ENCODE measurements around the gene NDUFS6. TPM values are rescaled to one million over a fixed set of nuclear protein-coding genes. Genes with fewer than 3 reads are reported as not detected.
A peak's percentile ranks its signal among the peaks of the same experiment; 100 is the strongest.

Gene NDUFS6
- total and polyA plus RNA-seq, 7 donors: 48.3 to 177 (median 61.5) TPM

- 91 to 100% (median 96%) methylated on average over 1 of the region's 1 CpG for WGBS, 3 donors
- no peaks in the 10 kb centered on the region for H3K36me3 ChIP-seq (ENCODE audit: insufficient read depth in 1 of 2, low read depth in 1 of 2)
- no peaks in the 10 kb centered on the region for H3K9me3 ChIP-seq
- intact Hi-C loops (cut with DNase I): no loop called here
- H3K27me3 ChIP-seq (ENCODE audit: insufficient read depth in 3 of 3, low read length in 2 of 3): peaks cover 0 to 32% (median 15%) of the 10 kb centered on the region in 3 donors
- H3K4me3 ChIP-seq: no peak overlapping the region
- DNase-seq (no peak), ATAC-seq (no peak)
- no peak overlapping the region for H3K27ac ChIP-seq
- H3K4me1 ChIP-seq: no peaks in the 10 kb centered on the region
- TF ChIP-seq, protein P1, sequence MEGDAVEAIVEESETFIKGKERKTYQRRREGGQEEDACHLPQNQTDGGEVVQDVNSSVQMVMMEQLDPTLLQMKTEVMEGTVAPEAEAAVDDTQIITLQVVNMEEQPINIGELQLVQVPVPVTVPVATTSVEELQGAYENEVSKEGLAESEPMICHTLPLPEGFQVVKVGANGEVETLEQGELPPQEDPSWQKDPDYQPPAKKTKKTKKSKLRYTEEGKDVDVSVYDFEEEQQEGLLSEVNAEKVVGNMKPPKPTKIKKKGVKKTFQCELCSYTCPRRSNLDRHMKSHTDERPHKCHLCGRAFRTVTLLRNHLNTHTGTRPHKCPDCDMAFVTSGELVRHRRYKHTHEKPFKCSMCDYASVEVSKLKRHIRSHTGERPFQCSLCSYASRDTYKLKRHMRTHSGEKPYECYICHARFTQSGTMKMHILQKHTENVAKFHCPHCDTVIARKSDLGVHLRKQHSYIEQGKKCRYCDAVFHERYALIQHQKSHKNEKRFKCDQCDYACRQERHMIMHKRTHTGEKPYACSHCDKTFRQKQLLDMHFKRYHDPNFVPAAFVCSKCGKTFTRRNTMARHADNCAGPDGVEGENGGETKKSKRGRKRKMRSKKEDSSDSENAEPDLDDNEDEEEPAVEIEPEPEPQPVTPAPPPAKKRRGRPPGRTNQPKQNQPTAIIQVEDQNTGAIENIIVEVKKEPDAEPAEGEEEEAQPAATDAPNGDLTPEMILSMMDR (IDR thresholded peaks at IDR 0.05): no peak
Observed at GRCh38 chr5:1845696-1846095, 44.5 kb downstream of the NDUFS6 start.

- intact Hi-C loops (cut with DNase I): no loop called here
- ATAC-seq: no peak
- H3K27me3 ChIP-seq (ENCODE audit: insufficient read depth in 3 of 3, low read length in 2 of 3): peaks cover 0 to 41% (median 16%) of the 10 kb centered on the region in 3 donors
- TF ChIP-seq, protein P1 (IDR thresholded peaks at IDR 0.05): no peak
- 82 to 86% (median 84%) methylated on average over 13 of the region's 13 CpGs for WGBS, 3 donors
- no peaks in the 10 kb centered on the region for H3K4me1 ChIP-seq
- H3K9me3 ChIP-seq: no peaks in the 10 kb centered on the region
- no peak overlapping the region for H3K27ac ChIP-seq
- no peaks in the 10 kb centered on the region for H3K36me3 ChIP-seq (ENCODE audit: insufficient read depth in 1 of 2, low read depth in 1 of 2)
- DNase-seq: peak in 1 of 2 donors; percentile 35
- H3K4me3 ChIP-seq: no peak overlapping the region
Observed at GRCh38 chr5:1846583-1846982, 45.4 kb downstream of the NDUFS6 start.

GRCh38 chr5:1847056-1847455 is 45.8 kb downstream of the NDUFS6 start:
- Histone ChIP-seq H3K4me3 (no peak overlapping the region), H3K27me3 (ENCODE audit: insufficient read depth in 3 of 3, low read length in 2 of 3) (peaks cover 0 to 45% (median 15%) of the 10 kb centered on the region in 3 donors), H3K36me3 (ENCODE audit: insufficient read depth in 1 of 2, low read depth in 1 of 2) (no peaks in the 10 kb centered on the region), H3K27ac (no peak overlapping the region), H3K4me1 (no peaks in the 10 kb centered on the region), H3K9me3 (no peaks in the 10 kb centered on the region)
- WGBS, 3 donors: 66 to 70% (median 69%) methylated on average over 10 of the region's 10 CpGs
- no peak for ATAC-seq
- TF ChIP-seq, protein P1 (IDR thresholded peaks at IDR 0.05): no peak
- peak in 1 of 2 donors; percentile 6 for DNase-seq
- intact Hi-C loops (cut with DNase I): no loop called here

- ATAC-seq: no peak
- DNase-seq: peak in 1 of 2 donors; percentile 19
- Histone ChIP-seq H3K27me3 (ENCODE audit: insufficient read depth in 3 of 3, low read length in 2 of 3) (peaks cover 0 to 51% (median 15%) of the 10 kb centered on the region in 3 donors), H3K4me1 (no peaks in the 10 kb centered on the region), H3K36me3 (ENCODE audit: insufficient read depth in 1 of 2, low read depth in 1 of 2) (no peaks in the 10 kb centered on the region), H3K27ac (no peak overlapping the region), H3K4me3 (no peak overlapping the region), H3K9me3 (no peaks in the 10 kb centered on the region)
- 74 to 77% (median 75%) methylated on average over 9 of the region's 9 CpGs for WGBS, 3 donors
- TF ChIP-seq, protein P1 (IDR thresholded peaks at IDR 0.05): no peak
- intact Hi-C loops (cut with DNase I): no loop called here
Observed at GRCh38 chr5:1847611-1848010, 46.4 kb downstream of the NDUFS6 start.
